AG09319 (cell line): ENCODE measurements around the gene CD320.

Experiments
- DNase-seq: peaks from one replicate; pipeline ENCODE4 v3.0.0-alpha.2; 2010; ENCODE audit warnings: low read depth; ENCODE audit errors: extremely low read depth
- TF ChIP-seq, protein P1 (sequence below): IDR thresholded peaks from 2 replicates; pipeline ENCODE4 v1.5.1; 2011; ENCODE audit warnings: low read depth, mild to moderate bottlenecking, inconsistent platforms, low read length, moderate library complexity

Gene CD320

DNA sequence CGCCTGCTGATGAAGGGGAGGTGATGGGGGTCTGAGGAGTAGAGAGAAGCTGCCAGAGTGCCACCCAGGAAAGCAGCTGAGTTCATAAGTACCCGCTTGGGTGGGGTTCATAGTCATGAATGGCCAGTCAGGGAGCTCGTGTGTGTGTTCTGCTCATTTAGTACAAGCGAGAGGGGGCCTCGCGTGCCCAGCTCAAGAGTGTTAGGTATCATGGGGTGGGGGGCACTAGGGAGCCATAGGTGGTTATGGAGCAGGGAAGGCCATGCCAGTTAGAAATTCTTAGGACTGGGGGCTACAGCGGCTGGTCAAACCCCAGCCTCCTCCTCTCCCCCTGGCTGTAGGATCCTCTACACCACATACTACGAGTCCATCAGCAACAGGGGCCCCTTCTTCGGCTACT lies 46.8 kb downstream of the CD320 start:
- DNase-seq, result no peak
- TF ChIP-seq, protein P1, sequence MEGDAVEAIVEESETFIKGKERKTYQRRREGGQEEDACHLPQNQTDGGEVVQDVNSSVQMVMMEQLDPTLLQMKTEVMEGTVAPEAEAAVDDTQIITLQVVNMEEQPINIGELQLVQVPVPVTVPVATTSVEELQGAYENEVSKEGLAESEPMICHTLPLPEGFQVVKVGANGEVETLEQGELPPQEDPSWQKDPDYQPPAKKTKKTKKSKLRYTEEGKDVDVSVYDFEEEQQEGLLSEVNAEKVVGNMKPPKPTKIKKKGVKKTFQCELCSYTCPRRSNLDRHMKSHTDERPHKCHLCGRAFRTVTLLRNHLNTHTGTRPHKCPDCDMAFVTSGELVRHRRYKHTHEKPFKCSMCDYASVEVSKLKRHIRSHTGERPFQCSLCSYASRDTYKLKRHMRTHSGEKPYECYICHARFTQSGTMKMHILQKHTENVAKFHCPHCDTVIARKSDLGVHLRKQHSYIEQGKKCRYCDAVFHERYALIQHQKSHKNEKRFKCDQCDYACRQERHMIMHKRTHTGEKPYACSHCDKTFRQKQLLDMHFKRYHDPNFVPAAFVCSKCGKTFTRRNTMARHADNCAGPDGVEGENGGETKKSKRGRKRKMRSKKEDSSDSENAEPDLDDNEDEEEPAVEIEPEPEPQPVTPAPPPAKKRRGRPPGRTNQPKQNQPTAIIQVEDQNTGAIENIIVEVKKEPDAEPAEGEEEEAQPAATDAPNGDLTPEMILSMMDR, result no peak

- TF ChIP-seq, protein P1, result no peak
These were observed 48.3 kb downstream of the CD320 start for GRCh38 chr19:8259922-8260247.

GRCh38 chr19:8259142-8259921 lies 48.8 kb downstream of the CD320 start:
- TF ChIP-seq, protein P1, result no peak

More at GRCh38 chr19:8259922-8260247, 48.3 kb downstream of the CD320 start:
- DNase-seq, result no peak

DNA sequence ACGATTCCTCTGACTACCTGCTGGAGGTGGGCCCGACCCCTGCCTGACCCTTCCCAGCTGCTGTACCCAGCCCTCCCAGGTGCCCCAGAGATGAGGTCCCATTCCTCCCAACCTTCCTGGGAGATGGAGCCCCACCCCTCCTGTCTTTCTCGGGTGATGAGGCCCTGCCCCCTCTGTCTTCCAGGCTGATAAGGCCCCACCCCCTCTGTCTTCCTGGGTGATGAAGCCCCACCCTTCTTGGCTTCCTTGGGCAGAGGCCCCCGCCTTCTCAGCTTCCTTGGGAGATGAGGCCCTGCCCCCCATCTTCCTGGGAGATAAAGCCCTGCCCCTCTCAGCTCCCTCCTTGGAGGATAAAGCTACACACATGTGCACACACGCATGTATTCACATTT lies 51.1 kb downstream of the CD320 start:
- TF ChIP-seq, protein P1, result no peak
- DNase-seq, result no peak

More at GRCh38 chr19:8259142-8259921, 48.8 kb downstream of the CD320 start:
- DNase-seq, result no peak

GRCh38 chr19:8256276-8257051 lies 51.7 kb downstream of the CD320 start:
- TF ChIP-seq, protein P1, result no peak
- no peak for DNase-seq

DNA sequence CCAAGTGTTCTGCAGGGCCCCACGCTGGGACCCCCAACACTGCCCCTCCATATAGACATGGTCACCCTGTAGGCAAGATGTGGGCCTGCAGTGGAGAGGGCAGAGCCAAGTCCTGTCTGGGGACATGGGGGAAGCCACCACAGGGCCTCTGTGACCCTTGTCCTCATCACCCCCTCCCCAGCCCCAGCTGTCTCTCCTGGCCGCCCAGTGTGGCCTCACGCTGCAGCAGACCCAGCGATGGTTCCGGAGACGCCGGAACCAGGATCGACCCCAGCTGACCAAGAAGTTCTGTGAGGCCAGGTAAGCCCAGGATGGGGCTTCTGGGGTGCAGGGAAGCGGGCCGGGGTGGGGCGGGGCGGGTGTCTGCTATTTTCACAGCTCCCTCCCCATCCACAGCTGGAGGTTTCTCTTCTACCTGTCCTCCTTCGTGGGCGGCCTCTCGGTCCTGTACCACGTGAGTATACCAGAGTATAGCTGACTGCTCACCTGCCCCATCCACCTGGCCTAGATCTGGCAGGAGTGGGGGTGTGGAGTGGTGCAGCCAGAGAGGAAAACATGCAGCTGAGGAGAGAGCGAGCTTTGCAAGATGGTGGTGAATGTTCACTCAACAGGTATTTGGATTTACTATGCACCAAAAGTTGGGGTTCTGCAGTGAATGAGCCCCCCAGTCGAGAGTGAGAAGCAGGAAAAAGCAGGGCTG lies 52.6 kb downstream of the CD320 start:
- TF ChIP-seq, protein P1, result no peak
- no peak for DNase-seq
